BJ (cell line): Measurements from ENCODE around the gene PEPD. TPM values are rescaled to one million over a fixed set of nuclear protein-coding genes. Genes with fewer than 3 reads are reported as not detected.

Experiments
- CTCF ChIA-PET: fragments of 350-600 bp; formaldehyde crosslinking; extraction: SDS; loops from one replicate; lab custom pipeline; 2021; ENCODE audit warnings: antibody characterized with exemption, inconsistent platforms; lab: Yijun Ruan, JAX
- POLR2A ChIA-PET: fragments of 300-600 bp; sonication (Branson Sonifier 250); formaldehyde crosslinking; extraction: SDS; loops from one replicate; lab custom pipeline; 2021; ENCODE audit warnings: antibody characterized with exemption; lab: Charles Lee
- DNase-seq: peaks from one replicate; pipeline ENCODE4 v3.0.0-alpha.2; 2011; ENCODE audit warnings: low read depth
- H3K27me3 ChIP-seq: 2 replicates; pipeline ENCODE4 v1.6.0; 2011; ENCODE audit warnings: low read length; ENCODE audit not compliant: control insufficient read depth, insufficient read depth
- H3K36me3 ChIP-seq: 2 replicates; pipeline ENCODE4 v1.5.1; 2011; ENCODE audit warnings: low read length; ENCODE audit not compliant: control insufficient read depth, insufficient read depth
- H3K4me3 ChIP-seq: 2 replicates; pipeline ENCODE4 v1.5.1; 2011; ENCODE audit warnings: low read depth, mild to moderate bottlenecking, control low read depth, low read length
- polyA plus RNA-seq: library from polyadenylated mRNA; depleted of rRNA; stranded (reverse); fragments of >200 nt; gene quantifications from 2 replicates; pipeline ENCODE4 v1.2.3, GENCODE V29; 2011
- TF ChIP-seq, protein P1 (sequence below): IDR thresholded peaks from 2 replicates; pipeline ENCODE4 v1.5.1; 2011; ENCODE audit warnings: low read depth, mild to moderate bottlenecking, control low read depth, inconsistent platforms, low read length, moderate library complexity; ENCODE audit not compliant: insufficient read depth

Gene PEPD
- polyA plus RNA-seq, 1 experiment, result 97.6 TPM

DNA sequence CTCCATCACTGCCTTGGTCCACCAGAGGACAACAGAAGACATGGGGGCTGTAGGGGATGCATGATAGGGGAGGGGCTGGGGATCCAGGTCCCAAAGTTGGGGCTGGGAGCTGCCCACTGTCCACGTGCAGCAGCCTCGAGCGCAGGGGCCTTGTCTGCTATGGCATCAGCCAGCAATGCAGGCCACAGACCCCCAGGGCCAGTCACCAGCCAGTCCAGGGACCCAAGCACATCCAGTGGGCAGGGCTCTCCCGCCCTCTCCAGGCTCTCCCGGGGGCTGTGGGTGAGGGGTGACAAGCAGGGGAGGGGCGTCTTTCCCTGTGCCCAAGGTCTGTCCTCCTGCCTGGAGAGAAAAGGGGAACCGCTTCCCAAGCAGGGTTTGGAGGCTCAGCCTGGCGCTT lies 32.8 kb downstream of the PEPD start:
- no peak for DNase-seq
- H3K27me3 ChIP-seq, result no peaks in the 10 kb centered on the region
- H3K36me3 ChIP-seq, result no peaks in the 10 kb centered on the region
- ChIA-PET CTCF (no interaction called here), POLR2A (no interaction called here)
- TF ChIP-seq, protein P1, sequence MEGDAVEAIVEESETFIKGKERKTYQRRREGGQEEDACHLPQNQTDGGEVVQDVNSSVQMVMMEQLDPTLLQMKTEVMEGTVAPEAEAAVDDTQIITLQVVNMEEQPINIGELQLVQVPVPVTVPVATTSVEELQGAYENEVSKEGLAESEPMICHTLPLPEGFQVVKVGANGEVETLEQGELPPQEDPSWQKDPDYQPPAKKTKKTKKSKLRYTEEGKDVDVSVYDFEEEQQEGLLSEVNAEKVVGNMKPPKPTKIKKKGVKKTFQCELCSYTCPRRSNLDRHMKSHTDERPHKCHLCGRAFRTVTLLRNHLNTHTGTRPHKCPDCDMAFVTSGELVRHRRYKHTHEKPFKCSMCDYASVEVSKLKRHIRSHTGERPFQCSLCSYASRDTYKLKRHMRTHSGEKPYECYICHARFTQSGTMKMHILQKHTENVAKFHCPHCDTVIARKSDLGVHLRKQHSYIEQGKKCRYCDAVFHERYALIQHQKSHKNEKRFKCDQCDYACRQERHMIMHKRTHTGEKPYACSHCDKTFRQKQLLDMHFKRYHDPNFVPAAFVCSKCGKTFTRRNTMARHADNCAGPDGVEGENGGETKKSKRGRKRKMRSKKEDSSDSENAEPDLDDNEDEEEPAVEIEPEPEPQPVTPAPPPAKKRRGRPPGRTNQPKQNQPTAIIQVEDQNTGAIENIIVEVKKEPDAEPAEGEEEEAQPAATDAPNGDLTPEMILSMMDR, result no peak
- no peak overlapping the region for H3K4me3 ChIP-seq

DNA sequence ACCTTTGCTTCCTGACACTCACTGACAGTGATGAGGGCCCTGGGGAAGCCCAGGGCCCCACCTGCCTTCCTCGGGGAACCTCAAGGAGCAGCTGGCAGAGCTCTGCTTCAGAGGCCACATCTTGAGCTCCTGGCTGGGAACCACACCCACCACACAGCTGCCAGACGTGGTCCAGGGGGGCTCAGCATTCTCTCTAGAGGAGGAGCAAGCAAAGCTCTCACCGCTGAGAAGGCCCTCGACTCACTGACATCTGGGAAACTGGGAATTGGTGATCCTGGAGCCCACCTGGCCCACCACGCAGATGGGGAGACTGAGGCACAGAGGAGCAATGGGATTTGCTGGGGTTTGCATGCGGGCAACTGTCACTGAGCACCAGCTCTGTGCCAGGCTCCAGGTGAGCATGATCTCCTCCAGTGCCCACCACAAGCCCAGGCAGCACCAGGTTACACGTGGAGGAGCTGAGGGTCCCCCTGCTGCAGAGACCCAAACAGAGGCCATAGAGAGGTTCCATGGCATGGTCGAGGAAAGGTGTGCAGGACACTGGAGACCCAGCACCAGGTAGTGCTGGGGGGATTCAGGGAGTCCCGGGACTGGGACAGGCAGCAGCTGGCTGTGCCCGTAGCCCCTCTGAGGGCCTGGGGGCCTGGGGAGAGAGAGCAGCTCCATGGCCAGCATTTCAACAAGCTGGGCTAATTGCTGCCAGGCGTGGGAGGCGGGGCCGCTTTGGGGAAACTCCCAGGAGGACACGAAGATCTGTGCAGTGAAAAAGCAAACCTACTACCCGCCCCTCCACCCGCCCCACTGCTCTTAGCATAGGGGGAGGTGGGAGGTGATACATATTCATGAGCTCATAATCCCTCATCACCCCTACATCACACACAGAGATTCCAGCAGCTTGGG lies 33.4 kb downstream of the PEPD start:
- CTCF ChIA-PET, result no interaction called here
- H3K27me3 ChIP-seq, result no peaks in the 10 kb centered on the region
- no peaks in the 10 kb centered on the region for H3K36me3 ChIP-seq
- DNase-seq, result no peak
- POLR2A ChIA-PET, result no interaction called here
- no peak overlapping the region for H3K4me3 ChIP-seq
- TF ChIP-seq, protein P1, result no peak

DNA sequence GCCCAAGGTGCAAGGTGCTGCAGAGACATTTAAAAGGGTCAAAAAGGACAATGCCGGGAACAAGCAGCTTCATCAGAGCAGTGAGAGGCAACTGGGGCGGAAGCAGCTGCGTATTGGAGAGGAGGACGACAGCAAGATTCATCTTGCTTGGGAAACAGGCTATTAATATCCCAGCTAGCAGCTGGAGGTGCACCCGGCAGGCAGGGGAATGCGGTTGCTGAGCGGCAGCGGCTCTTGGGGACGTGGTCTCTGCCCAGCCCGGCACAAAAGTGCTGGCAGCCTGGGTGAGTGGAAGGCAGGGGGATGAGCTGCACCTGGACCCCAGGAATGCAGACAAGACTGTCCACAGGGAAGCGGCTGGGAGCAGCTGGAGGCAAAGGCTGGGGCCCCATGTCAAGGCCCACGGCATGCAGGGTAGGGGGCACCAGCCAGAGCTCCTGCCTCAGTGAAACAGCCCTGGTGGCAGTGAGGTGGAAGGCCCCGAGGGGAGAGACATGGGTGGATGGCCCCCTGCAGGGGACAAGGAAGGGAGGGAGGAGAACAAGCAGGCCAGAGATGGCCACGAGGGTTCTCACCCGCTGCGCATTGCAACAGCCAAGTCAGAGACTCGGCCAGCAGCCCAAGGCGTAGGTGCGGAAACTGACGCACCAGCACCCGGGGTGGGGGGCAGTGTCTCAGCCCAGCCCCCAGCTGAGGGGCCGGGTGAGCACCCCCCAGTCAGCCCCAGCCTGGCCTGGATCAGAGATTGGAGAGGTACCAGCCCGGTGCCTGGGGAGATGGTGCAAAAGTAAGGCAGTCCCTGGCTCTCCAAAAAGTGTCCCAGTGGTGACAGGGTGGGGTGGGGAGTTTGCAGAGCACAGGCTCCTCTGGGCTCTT lies 34.4 kb downstream of the PEPD start:
- no peaks in the 10 kb centered on the region for H3K36me3 ChIP-seq
- TF ChIP-seq, protein P1, result no peak
- POLR2A ChIA-PET, result no interaction called here
- no peak overlapping the region for H3K4me3 ChIP-seq
- no peak for DNase-seq
- CTCF ChIA-PET, result no interaction called here
- no peaks in the 10 kb centered on the region for H3K27me3 ChIP-seq

DNA sequence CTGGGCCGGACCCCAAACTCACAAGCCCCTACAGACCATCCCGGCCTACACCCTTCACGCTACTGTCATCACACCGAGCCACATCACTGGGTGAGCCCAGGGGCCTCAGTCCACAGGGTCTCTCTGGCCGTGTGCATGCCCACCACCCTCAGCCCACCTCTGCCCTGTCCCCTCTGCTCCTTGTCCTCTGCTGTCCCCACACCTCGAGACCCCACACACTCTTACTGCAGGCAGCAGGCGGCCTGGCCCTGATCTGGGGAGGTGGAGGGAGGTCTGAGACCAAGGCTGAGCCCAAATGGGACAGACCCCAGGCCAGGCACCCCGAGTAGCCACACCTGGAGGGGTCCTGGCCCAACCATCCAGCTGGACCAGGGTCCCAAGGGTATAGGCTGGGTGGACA lies 35.2 kb downstream of the PEPD start:
- no peaks in the 10 kb centered on the region for H3K36me3 ChIP-seq
- CTCF ChIA-PET, result no interaction called here
- POLR2A ChIA-PET, result no interaction called here
- TF ChIP-seq, protein P1, result no peak
- H3K4me3 ChIP-seq, result no peak overlapping the region
- H3K27me3 ChIP-seq, result no peaks in the 10 kb centered on the region
- no peak for DNase-seq

DNA sequence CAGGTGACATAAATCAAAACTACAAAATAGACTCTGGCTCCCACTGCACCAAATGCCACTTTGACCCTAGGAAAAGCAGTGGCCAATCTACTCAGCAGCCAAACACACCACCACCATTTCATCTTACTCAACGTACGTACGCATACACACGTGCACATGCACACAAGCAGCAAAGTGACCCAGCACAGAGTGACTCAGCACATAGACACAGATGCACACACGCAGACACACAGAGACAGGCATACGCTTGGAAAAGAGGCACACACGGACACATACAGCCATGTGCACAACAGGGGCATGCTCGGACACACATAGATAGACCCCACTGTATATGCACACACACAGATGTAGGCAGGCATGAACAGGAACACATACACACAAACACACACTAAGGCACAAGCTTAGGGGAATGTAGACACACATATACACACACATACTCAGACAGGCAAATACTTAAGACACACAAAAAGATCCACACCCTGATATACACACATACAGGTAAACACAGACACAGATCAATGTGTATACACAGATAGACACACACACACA lies 37.3 kb downstream of the PEPD start:
- POLR2A ChIA-PET, result no interaction called here

More for the DNA sequence above, 37.3 kb downstream of the PEPD start:
- Histone ChIP-seq H3K36me3 (no peaks in the 10 kb centered on the region), H3K4me3 (no peak overlapping the region), H3K27me3 (no peaks in the 10 kb centered on the region)
- CTCF ChIA-PET, result no interaction called here
- TF ChIP-seq, protein P1, result no peak
- no peak for DNase-seq
